HG02840 (cell line): Measurements from ENCODE around the gene GMDS.

Source experiments
- ATAC-seq: cut with Tn5 transposase; IDR thresholded peaks from one replicate; pipeline ENCODE4 v1.9.1; 2021; ENCODE audit warnings: mild to moderate bottlenecking, moderate library complexity, moderate number of reproducible peaks; ENCODE audit not compliant: unreplicated experiment, low FRiP score

The GMDS gene

DNA sequence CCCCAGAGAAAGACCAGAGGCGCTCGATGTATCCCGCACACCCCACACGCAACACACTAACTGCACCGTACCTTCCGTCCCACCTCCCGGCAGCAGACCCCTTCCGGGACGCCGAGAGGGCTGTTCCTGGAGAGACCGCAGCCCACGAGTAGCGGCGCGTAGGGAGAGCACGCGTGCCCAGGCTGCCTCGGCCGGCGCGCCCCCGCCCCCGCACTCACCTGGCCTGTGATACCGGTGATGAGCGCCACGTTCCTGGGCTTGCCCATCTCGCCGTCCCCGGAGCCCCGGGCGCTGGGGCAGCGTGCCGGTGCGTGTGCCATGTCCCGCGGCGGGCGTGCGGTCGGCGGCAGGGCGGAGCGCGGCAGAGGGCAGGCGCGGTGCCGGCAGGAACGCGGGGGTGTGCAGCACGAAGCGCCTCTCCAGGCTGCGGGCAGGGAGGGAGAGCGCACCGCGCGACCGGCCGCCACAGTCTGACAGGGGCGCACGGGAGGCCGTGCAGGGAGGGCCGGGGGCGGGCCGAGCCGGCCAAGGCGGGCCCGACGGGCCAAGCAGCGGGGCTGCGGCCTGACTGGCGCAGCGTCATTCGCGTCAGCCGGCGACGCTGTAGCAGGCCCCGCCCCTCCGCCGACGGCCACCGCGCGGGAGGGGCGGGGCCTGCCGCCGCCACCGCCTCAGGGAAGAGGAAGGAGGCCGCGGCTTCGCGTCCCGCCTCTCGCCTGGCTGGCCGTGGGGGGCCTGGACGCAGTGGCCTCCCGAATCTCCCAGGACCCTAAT is at the start of gene GMDS:
Gene GMDS, minus strand, starts transcription at position 503 of the 774 bp plus-strand sequence.
- peak; percentile 90 for ATAC-seq

GRCh38 chr6:2285510-2285909 is 40.1 kb upstream of the GMDS start:
- no peak for ATAC-seq

GRCh38 chr6:2275892-2276242 is 30.5 kb upstream of the GMDS start:
- no peak for ATAC-seq

GRCh38 chr6:2274981-2275891 is 29.8 kb upstream of the GMDS start:
- no peak for ATAC-seq

- no peak for ATAC-seq
These were observed 27.3 kb upstream of the GMDS start for GRCh38 chr6:2272696-2273095.

- no peak for ATAC-seq
These were observed 24.6 kb upstream of the GMDS start for GRCh38 chr6:2270054-2270453.

DNA sequence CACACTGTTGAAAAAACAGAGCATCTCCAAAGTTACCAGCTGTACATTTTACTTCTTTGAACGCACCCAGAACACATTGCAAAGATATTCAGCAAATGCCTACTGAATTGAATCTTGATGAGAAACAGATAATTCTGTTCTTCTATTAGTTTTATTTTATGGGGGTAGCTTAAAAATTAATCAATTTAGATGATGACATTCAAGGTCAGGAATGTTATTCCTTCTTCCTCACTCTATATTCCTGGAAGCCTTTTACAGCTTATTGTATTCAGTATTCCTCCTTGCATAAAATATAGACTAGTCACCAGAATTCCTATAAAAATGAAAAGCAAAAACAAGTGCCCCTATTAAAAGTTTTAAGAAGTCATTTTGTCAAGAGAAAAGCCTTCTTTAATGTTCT is 21.4 kb upstream of the GMDS start:
- ATAC-seq: no peak

- ATAC-seq: no peak
These were observed 20.8 kb upstream of the GMDS start for GRCh38 chr6:2266031-2266795.

DNA sequence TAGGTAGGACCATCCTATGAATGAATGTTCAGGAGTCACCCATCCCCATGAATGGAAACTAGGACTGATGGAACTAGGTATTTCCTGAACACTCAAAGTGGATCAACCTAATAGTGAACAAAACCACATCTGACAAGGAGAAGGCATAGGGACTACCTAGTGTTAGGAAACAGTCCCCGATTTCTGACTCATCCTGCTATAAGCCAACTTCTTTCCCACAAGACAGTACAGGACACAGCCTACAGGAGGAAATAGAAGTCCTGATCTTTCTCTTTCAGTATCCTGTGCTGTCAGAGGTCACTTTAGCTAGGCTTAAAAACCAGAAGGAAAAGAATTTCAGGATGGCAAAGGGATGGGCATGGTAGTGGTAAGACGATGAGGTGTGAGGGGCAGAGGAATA is 19.5 kb upstream of the GMDS start:
- ATAC-seq: no peak

GRCh38 chr6:2263896-2264295 is 18.5 kb upstream of the GMDS start:
- no peak for ATAC-seq

- no peak for ATAC-seq
These were observed 14.2 kb upstream of the GMDS start for GRCh38 chr6:2259574-2259973.

DNA sequence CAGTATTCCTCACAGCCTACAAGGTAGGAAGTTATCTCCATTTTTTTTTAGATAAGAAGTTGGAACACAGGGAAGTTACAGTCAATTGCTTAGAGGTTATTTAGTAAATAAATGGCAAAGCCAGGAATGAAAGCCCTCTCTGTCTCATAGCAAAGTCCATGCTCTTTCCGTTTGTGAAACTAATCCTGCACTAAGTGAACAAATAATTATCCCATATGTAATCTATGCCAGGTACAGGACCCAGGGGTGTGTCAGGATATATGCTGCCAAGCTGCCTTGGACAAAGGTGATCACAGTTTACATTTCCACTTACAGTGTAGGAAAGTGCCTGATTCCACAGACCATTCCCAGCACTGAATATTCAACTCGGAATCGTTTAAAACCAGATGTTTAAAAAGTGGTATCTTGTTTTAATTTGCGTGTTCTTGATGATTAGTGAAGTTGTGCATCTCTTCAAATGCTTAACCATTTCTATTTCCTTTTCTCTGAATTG is 13.6 kb upstream of the GMDS start:
- no peak for ATAC-seq

- no peak for ATAC-seq
These were observed 12.7 kb upstream of the GMDS start for GRCh38 chr6:2258112-2258511.

- no peak for ATAC-seq
These were observed 12.0 kb upstream of the GMDS start for GRCh38 chr6:2257363-2257762.

GRCh38 chr6:2254747-2255146 is 9.3 kb upstream of the GMDS start:
- no peak for ATAC-seq

DNA sequence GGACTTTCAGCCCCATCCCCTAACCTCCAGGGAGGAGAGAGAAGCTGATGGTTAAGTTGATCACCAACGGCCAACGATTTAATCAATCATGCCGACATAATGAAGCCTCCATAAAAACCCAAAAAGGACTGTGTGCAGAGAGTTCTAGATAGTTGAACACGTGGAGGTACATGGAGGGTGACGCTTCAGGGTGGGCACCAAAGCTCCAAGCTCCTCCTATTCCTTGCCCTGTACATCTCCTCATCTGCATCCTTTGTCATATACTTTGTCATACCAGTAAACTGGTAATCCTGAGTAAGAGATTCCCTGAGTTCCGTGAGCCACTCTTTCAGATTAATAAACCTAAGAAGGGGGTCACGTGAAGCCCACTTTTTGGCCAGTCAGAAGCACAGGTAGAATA is 3.7 kb upstream of the GMDS start:
- no peak for ATAC-seq

DNA sequence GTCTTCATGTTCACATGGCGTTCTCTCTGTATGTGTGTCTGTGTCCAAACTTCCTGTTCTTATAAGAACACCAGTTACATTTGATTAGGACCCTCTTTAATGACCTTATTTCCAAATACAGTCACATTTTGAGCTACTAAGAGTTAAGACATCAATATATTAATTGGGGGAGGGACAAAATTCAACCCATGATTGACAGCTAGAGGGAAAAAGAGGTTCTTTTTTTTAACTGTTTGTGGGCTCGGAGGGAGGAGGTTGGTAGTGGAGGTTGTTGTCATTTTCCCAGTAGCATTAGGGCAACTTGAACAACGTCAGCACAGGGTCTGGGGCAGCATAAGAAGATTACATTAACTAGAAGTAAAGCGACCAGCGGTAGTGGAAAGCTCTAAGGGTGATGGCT is 2.3 kb upstream of the GMDS start:
- ATAC-seq: no peak

DNA sequence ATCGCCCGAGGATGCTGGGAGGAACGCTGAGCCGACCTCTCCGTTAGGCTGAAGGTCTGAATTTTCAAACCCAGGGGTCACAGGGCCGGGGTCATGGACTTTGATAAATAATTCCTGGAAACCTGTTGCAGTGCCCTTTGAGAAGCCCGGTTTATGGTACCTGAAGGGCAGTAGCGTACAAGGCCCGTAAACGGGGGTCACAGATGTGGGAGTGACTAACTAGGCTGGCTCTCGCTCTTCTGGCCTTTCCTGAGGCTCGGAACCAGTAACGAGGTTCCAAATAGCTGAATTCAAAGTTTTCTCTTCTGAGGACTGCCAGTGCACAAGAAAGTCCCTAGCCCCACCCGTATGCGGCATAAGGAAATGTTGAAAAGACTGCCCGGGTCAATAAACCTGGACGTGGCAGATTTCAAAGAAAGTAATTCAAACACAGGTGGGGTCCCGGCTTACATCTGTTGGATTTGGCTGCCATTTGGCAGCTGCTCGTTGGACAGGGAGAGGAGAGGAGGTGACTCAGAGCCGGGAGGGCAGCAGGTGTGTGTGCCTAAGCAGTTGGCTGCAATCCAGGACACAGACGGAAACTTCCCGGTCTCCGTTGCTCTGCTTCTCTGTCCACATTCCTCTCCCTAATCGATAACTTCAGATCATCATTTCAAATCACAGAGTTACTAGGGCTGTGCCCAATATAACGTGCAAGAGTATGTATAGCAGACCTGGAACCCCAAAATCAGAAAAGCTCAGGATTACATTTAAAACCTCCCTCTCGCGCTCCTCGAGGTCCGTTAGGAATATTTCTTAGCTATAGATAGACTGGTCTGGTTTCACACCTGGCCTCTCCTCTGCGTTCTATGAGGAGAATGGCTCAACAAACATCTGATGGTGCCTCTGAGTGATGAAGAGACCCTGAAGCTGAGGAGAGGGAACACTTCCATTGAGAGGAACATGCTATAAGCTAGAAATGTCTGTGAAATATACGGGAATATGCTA is 765 bp upstream of the GMDS start:
- ATAC-seq: peak; percentile 9

GRCh38 chr6:2244261-2245102 is 923 bp downstream of the GMDS start:
- no peak for ATAC-seq
